ENCODE results near the gene SOCS1.

GRCh38 chr16:11208916-11209665 is 46.9 kb downstream of the SOCS1 start:
- TF ChIP-seq EZH2 (IDR thresholded peaks at IDR 0.05; ENCODE audit: insufficient read depth, poor library complexity, severe bottlenecking) (no peak), EZH2phosphoT487 (IDR thresholded peaks at IDR 0.05; ENCODE audit: insufficient read depth, low read depth) (no peak)
